Lower leg skin (tissue), 3 donors: ENCODE results near the gene URM1.
A peak's percentile ranks its signal among the peaks of the same experiment; 100 is the strongest.

Experiments used
- POLR2A ChIP-seq, 2 donors: fragments of 450-650 bp; IDR thresholded peaks; one replicate each; pipeline ENCODE4 v1.6.1; 2016 to 2017; ENCODE audit warnings: antibody characterized with exemption in 2 of 2, mild to moderate bottlenecking in 1 of 2, moderate library complexity in 1 of 2
- TF ChIP-seq, protein P1 (sequence below), 3 donors: fragments of 450-650 bp; IDR thresholded peaks; one replicate each; pipeline ENCODE4 v1.5.1; 2016; ENCODE audit warnings: antibody characterized with exemption in 3 of 3, mild to moderate bottlenecking in 3 of 3, moderate library complexity in 2 of 3

DNA sequence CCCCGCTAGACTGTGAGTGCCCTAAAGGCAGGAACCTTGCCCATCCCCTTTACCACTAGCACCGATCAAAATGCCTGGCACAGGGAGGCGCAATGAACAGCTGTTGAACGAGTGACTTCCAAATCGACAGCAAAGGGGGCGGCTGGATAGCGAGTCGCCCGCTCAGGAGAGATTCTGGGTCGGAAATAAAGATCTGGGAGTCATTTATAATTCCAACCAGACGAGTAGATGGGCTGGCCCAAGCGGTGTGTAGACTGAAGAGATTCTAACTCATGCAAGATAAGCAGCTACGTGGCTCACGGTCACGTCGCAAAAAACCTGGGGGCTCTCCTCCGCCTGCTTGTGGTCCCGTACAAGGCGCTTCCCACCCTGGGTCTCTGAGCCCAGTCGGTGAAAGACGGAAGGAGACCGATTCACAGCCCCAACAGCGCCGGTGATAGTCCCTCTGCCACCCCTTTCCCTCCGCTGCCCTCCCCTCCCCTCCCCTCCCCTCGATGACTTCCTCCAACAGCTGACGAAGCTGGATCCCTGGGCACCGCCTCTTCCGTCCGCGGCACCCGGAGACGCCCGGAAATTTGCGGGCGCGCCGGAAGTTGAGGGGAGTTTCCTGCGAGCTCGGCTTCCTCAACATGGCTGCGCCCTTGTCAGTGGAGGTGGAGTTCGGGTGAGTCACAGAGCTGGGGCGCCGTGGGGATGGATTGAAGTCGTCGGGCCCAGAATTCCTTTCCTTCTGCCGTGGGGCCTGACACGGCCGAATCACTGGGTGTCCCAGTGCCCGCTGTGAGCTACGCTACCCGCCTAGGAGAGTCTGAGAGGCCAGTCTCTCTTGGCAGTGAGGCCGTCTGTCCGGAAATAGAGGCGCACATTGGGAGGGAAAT, at the start of gene URM1:
- TF ChIP-seq, protein P1, sequence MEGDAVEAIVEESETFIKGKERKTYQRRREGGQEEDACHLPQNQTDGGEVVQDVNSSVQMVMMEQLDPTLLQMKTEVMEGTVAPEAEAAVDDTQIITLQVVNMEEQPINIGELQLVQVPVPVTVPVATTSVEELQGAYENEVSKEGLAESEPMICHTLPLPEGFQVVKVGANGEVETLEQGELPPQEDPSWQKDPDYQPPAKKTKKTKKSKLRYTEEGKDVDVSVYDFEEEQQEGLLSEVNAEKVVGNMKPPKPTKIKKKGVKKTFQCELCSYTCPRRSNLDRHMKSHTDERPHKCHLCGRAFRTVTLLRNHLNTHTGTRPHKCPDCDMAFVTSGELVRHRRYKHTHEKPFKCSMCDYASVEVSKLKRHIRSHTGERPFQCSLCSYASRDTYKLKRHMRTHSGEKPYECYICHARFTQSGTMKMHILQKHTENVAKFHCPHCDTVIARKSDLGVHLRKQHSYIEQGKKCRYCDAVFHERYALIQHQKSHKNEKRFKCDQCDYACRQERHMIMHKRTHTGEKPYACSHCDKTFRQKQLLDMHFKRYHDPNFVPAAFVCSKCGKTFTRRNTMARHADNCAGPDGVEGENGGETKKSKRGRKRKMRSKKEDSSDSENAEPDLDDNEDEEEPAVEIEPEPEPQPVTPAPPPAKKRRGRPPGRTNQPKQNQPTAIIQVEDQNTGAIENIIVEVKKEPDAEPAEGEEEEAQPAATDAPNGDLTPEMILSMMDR (IDR thresholded peaks at IDR 0.05), result no peak
- peak in 1 of 2 donors; percentile 81 for TF ChIP-seq POLR2A (IDR thresholded peaks at IDR 0.05)
